ENCODE measurements around the gene VTI1B. TPM values are rescaled to one million over a fixed set of nuclear protein-coding genes. Genes with fewer than 3 reads are reported as not detected.
A peak's percentile ranks its signal among the peaks of the same experiment; 100 is the strongest.

Gene VTI1B
- total RNA-seq, 3 donors from 2014 or later (not counting 1 experiment from before 2014, with no cell fraction given), result 47.5 to 77.1 (median 57.9) TPM

GRCh38 chr14:67690011-67690410, 15.6 kb upstream of the VTI1B start:
- Histone ChIP-seq H3K4me3 (ENCODE audit: low read length) (no peak overlapping the region), H3K4me1 (ENCODE audit: control insufficient read depth, insufficient read depth, low read length) (peaks cover 5% of the 10 kb centered on the region), H3K27me3 (ENCODE audit: control insufficient read depth, insufficient read depth, low read length) (no peaks in the 10 kb centered on the region), H3K27ac (ENCODE audit: low read length) (no peak overlapping the region), H3K36me3 (ENCODE audit: control insufficient read depth, insufficient read depth, low read length) (peaks cover 55% of the 10 kb centered on the region), H3K9me3 (ENCODE audit: control insufficient read depth, insufficient read depth, low read length) (no peaks in the 10 kb centered on the region)
- Mint-ChIP-seq H3K27me3 (ENCODE audit: low read depth in 2 of 2) (no peaks in the 10 kb centered on the region), H3K9me3 (no peaks in the 10 kb centered on the region), H3K36me3 (peaks cover 28% of the 10 kb centered on the region), H3K4me3 (no peak overlapping the region), H3K27ac (no peak overlapping the region), H3K4me1 (peaks cover 13% of the 10 kb centered on the region in 2 donors)
- no peak for ATAC-seq
- 98% methylated on average over 3 of the region's 4 CpGs for WGBS (ENCODE audit: insufficient coverage)
- no peak for DNase-seq
- no peak for TF ChIP-seq CTCF (IDR thresholded peaks at IDR 0.05)
- intact Hi-C loops (cut with micrococcal nuclease), result no loop called here

- Mint-ChIP-seq H3K4me3 (no peak overlapping the region), H3K27me3 (ENCODE audit: low read depth in 2 of 2) (no peaks in the 10 kb centered on the region), H3K4me1 (peaks cover 4 to 5% of the 10 kb centered on the region in 2 donors), H3K9me3 (no peaks in the 10 kb centered on the region), H3K36me3 (peaks cover 7% of the 10 kb centered on the region), H3K27ac (no peak overlapping the region)
- ATAC-seq (no peak), DNase-seq (no peak)
- no peak for TF ChIP-seq CTCF (IDR thresholded peaks at IDR 0.05)
- H3K9me3 ChIP-seq (ENCODE audit: control insufficient read depth, insufficient read depth, low read length), result no peaks in the 10 kb centered on the region
- peaks cover 48% of the 10 kb centered on the region for H3K36me3 ChIP-seq (ENCODE audit: control insufficient read depth, insufficient read depth, low read length)
- intact Hi-C loops (cut with micrococcal nuclease), result no loop called here
- H3K4me1 ChIP-seq (ENCODE audit: control insufficient read depth, insufficient read depth, low read length), result no peaks in the 10 kb centered on the region
- H3K4me3 ChIP-seq (ENCODE audit: low read length), result no peak overlapping the region
- no peak overlapping the region for H3K27ac ChIP-seq (ENCODE audit: low read length)
- no peaks in the 10 kb centered on the region for H3K27me3 ChIP-seq (ENCODE audit: control insufficient read depth, insufficient read depth, low read length)
Measured at GRCh38 chr14:67683842-67684241, 9.4 kb upstream of the VTI1B start.

- H3K36me3 ChIP-seq (ENCODE audit: control insufficient read depth, insufficient read depth, low read length), result peaks cover 35% of the 10 kb centered on the region
- WGBS (ENCODE audit: insufficient coverage), result 93% methylated on average over 2 of the region's 2 CpGs
- no peaks in the 10 kb centered on the region for H3K27me3 ChIP-seq (ENCODE audit: control insufficient read depth, insufficient read depth, low read length)
- intact Hi-C loops (cut with micrococcal nuclease), result no loop called here
- H3K4me1 ChIP-seq (ENCODE audit: control insufficient read depth, insufficient read depth, low read length), result no peaks in the 10 kb centered on the region
- H3K4me3 Mint-ChIP-seq, result no peak overlapping the region
- no peaks in the 10 kb centered on the region for H3K9me3 ChIP-seq (ENCODE audit: control insufficient read depth, insufficient read depth, low read length)
- H3K9me3 Mint-ChIP-seq, result no peaks in the 10 kb centered on the region
- H3K27ac Mint-ChIP-seq, result peak overlapping the region in 1 of 2 donors; percentile 52
- peaks cover 4 to 5% of the 10 kb centered on the region in 2 donors for H3K4me1 Mint-ChIP-seq
- H3K27ac ChIP-seq (ENCODE audit: low read length), result no peak overlapping the region
- DNase-seq, result no peak
- ATAC-seq, result peak in 1 of 3 donors; percentile 52
- no peaks in the 10 kb centered on the region for H3K36me3 Mint-ChIP-seq
- TF ChIP-seq CTCF (IDR thresholded peaks at IDR 0.05), result no peak
- H3K4me3 ChIP-seq (ENCODE audit: low read length), result no peak overlapping the region
- H3K27me3 Mint-ChIP-seq (ENCODE audit: low read depth in 2 of 2), result no peaks in the 10 kb centered on the region
Measured at GRCh38 chr14:67680941-67681340, 6.5 kb upstream of the VTI1B start.

GRCh38 chr14:67680121-67680602, 5.7 kb upstream of the VTI1B start:
- Mint-ChIP-seq H3K4me3 (no peak overlapping the region), H3K36me3 (no peaks in the 10 kb centered on the region), H3K27me3 (ENCODE audit: low read depth in 2 of 2) (no peaks in the 10 kb centered on the region), H3K4me1 (peaks cover 4 to 5% of the 10 kb centered on the region in 2 donors), H3K9me3 (no peaks in the 10 kb centered on the region), H3K27ac (no peak overlapping the region)
- no peaks in the 10 kb centered on the region for H3K9me3 ChIP-seq (ENCODE audit: control insufficient read depth, insufficient read depth, low read length)
- intact Hi-C loops (cut with micrococcal nuclease), result no loop called here
- no peak overlapping the region for H3K27ac ChIP-seq (ENCODE audit: low read length)
- WGBS (ENCODE audit: insufficient coverage), result 78% methylated on average over 3 of the region's 3 CpGs
- peaks cover 3% of the 10 kb centered on the region for H3K4me1 ChIP-seq (ENCODE audit: control insufficient read depth, insufficient read depth, low read length)
- no peak for TF ChIP-seq CTCF (IDR thresholded peaks at IDR 0.05)
- DNase-seq, result no peak
- no peaks in the 10 kb centered on the region for H3K27me3 ChIP-seq (ENCODE audit: control insufficient read depth, insufficient read depth, low read length)
- ATAC-seq, result peak; percentile 30 to 94 (median 50)
- peaks cover 28% of the 10 kb centered on the region for H3K36me3 ChIP-seq (ENCODE audit: control insufficient read depth, insufficient read depth, low read length)
- H3K4me3 ChIP-seq (ENCODE audit: low read length), result no peak overlapping the region

Data from natural killer cell (primary cell).